GM19023 (cell line): Measurements from ENCODE around the gene CYB561D2.

Experiments
- ATAC-seq: cut with Tn5 transposase; IDR thresholded peaks from one replicate; pipeline ENCODE4 v1.9.1; 2021; ENCODE audit warnings: mild to moderate bottlenecking, moderate library complexity; ENCODE audit not compliant: unreplicated experiment

Gene CYB561D2

DNA sequence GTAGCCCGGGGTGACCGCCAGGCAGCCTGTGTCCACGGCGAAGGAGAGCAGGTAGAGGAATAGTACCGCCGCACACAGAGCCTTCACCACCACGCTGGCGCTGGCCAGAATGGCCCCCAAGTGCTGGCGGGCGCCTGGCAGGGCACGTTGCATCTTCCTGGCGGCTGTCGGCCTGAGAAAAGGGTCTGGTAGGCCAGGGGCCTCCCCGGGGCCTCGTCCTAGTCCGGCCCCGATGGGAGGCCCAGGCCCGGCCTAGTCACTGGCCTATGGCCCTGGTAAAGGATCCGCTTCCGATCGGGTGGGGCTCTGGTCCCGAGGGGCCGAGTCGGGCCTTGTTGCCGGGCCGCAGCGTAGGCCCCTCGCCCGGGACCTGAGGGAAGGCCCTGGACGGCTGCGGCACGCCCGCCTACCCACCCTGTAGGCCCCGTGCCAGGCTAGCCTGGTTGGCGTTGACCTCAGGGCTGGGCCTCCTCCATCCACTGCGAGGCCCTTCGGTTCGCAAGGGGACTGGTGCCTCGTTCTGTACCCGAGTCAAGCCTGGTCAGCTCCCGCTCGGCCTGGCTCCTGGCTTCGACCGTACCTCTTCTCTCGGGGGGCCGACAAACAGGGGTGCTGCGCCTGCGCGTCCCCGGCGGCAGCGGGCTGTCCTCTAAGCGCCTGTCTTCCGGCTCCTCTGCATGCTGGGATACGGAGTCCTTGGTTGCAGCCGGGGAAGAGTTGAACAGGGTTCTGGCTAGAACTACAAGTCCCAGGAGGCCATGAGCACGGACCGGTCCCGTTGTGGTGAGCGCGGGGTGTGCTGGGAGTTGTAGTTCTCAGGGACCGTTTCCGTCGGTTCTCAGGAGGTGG, 8.5 kb downstream of the CYB561D2 start, which contains the start of gene TMEM115:
Gene TMEM115, minus strand, starts transcription at position 611 of the 849 bp plus-strand sequence. Its CDS starts 458 bp downstream, at position 153.
- peak; percentile 99 for ATAC-seq

DNA sequence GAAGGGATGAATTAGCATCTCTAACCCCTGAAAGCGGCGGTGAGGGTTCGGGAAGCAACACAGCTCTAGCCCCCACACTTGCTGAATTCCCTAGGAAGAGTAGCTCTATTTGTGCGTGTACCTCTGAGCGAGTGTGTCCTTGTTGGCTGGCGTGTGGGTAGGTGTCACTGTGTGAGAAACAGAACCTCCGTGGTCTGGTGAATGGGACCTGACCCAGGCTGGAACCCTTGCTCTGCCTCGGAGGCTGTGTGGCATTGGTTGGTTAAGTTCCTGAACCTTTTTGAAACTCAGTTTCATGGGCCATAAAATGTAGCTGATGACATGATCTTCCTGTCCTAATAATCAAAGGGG, 9.1 kb downstream of the CYB561D2 start:
- peak; percentile 18 for ATAC-seq

DNA sequence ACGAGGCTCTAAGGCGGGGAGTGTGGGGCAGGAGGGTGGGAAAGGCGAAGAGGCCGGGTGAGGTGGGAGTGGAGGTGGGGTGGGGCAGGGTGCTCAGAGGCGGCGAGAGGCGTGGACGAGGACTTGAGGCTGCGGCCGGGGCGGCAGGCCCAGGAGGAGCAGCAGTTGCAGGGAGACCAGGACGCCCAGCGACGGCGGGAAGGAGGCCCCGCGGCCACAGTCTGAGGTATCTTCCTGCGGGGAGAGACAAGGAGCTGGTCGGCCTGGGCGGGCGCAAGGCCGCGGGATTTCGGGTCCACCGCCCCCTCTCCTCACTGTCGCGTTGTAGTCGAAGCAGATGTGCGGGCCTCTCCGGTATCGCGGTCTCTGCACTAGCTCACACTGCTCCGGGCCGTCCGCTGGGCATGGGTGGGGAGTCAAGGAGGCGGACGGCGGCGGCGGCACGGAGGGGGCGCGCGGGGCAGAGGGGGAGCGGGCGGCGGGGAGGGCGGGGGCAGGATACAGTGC, 14.0 kb downstream of the CYB561D2 start:
- no peak for ATAC-seq

DNA sequence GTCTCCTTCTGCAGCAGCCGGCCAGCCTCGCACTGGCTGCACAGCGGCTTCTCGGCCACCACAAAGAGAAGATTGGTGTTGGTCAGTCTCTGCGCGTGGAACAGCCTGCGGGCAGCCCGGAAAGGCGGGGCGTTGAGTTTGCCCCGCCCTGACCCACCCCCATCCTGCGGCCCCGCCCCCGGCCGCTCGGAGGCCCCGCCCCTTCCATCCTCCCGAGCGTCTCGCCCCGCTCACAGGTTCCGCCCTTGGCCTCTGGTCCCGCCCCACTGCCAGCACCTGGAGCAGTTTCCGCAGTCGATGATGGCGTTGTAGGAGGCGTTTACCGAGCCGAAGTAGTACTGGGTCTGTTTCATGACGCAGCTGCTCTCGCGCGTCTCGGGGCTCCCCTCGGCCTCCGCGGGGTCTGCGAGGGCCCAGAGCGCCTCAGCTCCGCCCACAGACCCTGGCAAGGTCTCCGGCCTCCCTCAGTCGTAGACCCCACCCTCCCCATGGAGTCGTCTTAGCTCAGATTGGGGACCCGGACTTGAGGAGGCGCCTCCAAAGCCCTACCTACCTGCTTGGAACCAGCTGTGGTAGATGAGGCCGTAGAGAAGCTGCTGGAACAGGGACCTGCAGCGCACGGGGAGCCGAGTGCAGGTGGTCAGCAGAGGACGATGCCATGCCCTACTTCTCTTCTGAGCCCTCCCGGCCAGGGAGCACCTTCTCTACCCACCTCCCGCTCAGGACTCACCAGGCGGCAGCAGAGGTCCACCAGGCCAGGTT, 14.6 kb downstream of the CYB561D2 start:
- peak; percentile 92 for ATAC-seq

DNA sequence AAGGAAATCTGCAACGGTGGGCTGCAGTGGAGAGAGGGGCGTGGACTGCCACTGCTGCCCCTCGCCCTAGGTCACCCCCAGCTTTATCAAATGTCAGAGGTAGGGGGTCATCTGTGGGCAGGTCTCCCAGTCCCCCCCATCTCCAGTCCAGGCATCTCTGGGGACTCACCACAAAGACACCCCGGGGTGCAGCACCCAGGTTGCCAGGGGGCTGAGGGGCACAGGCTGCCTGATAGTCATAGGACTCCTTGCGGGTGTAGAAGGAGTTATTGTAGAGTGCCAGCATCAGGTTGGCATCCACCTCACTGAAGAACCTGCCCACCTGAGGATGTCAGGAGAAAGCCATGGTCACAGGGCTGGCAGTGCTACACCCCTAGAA, 15.2 kb downstream of the CYB561D2 start:
- no peak for ATAC-seq

DNA sequence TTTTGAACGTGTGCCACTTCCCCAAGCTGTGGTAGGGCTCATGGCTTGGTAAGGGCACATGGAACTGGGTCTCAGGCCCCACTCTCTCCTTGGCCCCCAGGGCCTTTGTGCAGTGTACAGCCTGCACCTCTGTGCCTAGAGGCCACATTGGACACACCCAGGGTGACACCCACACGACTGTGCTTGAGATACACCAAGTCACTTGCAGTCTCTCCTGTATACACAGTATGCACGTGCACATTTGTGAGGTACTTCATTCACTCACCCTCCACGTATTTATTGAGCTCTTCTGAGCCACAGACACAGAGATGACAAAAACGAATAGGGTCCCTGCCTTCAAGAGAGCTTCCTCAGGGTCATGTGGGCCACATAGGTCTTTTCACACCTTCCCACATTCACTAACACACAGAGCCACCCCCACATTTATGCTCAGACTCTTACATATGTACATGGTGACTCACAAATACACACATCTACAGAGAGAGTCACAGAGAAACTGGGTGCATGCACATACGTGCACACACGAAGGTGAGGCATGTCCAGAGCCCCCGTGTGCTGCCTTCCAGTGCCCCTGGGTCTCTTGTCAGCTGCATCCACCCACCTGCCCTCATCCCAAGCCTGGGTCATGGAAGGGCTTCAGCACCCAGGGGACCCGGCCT, 18.5 kb downstream of the CYB561D2 start:
- no peak for ATAC-seq

DNA sequence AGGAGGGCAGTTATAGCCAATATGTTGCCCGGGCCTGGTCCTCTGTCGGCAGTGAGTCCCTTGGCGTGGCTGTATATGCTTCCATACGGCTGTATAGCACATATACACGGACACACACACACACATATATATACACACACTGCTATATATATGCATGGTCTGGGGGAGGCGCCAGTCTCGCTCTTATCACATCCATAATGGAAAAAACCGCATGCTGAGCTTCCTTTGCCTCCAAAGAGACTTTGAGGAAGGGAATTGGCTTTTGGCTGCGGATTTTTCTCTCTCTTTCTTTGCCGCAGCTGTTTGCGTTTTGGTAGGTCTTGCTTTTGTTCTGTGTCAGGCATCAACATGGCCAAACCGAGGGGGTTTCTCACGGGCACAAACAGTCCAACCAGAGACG, 19.9 kb downstream of the CYB561D2 start:
- no peak for ATAC-seq

DNA sequence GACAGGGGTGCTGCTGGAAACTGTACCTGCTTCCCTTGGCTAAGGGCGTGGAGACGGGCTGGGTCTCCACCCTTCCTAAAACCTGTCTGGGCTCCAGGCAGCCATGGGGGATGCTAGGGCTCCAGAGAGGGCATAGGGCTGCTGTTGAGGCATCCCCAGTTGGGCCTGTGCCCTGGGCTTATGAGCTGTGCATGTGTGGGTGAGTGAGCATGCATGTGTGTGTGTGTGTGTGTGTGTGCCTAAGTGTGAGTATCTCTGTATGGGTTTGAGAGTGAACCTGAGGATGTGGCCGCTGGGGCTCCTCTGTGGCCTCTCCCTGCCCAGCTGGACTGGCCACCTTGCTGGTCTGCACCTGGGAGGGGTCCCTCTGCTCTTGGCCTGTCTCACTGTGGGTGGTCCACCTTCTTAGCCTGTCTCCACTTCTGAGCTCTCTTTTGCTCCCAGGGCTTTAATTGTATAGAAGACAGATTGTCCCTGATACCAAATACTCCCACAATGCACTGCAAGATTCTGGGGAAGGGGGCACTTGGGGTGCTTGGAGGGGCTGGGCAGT, 20.5 kb downstream of the CYB561D2 start:
- no peak for ATAC-seq

DNA sequence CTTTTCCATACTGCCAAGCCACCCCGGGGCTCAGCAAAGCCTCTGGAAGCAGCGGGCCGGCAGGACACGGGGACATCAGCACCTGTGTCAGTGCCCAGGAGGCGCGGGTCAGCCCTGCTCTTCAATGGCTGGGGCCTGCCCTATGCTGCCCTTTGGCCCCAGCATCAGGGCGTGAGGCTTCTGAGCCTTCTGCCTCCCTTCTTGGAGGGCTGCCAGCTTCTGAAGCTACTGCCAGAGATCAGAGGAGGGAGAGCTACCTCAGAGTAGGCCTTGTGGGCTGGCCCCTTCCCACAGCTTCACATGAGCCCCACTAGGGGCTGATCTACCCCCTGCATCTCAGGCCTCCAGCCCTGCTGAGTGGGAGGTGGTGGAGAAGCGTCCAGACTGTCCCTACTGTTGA, 21.7 kb downstream of the CYB561D2 start:
- no peak for ATAC-seq

DNA sequence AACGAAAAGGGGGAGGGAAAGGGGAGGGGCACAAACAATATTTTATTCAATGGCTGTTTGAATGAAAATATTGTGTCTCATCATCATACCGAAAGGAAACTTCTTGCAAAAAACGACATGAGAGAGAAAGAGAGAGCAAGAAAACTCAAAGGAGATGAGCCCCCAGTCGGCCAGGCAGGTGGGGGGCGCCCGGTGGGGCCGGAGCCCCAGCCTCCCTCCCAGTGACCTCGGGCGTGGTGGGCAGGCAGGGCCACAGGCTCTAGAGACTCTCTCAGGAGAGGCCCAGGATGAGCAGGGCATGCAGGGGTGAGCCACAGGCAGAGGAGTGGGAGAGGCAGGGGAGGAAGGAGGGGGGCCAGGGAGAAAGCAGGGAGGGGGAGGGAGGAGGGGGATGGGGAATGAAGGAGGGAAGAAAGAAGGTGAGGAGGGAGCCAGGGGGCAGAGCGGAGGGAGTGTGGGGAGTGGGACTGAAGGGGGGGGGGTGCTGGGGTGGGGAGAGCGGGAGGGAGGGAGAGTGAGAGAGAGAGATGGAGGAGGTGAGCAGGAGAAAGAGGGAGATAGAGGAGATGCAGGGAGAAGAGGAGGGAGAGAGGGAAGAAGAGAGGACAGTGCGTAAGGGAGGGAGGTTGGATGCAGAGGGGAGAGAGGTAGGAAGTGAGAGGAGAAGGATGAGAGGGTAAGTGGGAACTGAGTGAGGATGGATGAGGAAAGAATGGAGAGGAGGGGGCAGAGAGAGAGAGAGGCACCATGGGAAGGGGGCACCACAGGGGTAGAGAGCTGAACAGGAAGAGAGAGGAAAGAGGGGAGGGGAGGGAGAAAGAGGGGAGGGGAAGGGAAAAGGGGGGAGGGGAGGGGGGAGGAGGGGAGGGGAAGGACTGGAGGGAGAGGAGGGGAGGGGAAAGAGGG, 22.7 kb downstream of the CYB561D2 start:
- ATAC-seq = no peak

DNA sequence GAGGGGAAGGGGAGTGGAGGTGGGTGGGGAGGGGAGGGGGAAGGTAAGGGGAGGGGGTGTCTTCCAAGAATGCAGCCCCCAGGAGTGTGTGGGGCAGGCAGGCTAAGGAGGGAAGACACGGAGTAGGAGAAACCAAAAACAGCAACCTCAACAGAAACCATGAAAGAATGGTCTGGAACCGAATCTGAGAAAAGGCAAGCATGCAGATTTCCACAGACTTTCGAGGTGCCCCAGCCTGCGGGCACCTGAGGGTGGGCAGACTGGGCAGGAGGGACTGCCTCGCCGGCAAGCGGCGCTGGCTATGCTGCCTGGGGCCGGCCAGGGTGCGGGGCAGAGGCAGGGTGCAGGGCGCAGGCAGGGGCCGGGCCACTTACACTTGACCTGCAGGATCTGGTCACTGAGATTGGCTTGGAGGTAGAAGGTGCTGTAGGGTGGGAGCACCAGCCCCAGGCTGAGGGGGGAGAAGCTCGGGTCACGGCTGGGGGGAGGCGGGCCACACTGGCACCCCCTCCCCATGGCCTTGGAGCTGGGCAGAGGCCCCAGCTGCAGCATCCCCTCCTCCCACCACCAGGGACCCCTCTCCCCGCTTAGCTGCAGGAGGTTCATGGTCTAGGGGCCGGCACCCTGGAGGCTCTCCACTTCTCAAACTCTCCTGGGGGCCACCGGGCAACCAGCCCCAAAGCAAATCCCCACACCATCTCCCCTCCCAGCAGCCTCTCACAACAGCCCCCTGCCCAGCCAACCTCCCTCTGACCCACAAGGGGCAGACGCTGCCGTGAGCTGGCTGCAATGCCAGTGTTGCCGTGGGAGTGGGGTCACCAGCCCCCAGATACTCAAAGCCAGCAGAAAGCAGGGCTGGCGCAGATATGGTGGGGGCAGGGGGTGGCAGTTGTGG, 23.9 kb downstream of the CYB561D2 start:
- ATAC-seq = no peak

DNA sequence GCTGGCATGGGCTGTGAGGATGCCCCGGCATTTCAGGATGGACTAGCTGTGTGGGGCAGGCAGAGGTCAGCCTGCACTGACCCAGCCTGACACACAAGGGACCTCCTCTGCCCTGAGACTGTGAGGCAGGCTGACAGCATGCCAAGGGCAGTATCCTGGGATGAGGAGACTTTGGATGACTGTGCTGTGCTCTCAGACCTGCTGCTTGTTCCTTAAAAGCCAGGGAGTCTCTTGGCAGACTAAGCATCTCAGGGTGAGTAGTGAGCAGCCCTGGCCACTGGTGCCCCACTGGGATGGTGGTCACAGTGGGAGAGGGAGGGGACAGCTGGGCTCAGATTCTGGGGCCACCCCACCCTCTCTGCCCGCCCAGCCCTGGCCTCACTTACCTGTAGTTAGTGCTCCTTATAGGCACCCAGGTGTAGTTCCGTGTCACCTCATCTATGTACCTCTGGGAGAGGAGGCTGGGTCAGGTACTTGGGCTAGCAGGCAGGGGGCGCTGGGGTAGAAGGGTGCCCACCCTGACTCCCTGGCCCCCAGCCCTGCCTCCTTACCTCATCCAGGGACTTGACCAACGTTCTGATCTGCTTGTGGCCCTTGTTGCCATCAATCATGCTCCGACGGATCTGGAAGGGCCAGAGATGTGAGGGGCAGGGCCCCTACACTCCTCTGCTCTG, 24.7 kb downstream of the CYB561D2 start:
- ATAC-seq = no peak

DNA sequence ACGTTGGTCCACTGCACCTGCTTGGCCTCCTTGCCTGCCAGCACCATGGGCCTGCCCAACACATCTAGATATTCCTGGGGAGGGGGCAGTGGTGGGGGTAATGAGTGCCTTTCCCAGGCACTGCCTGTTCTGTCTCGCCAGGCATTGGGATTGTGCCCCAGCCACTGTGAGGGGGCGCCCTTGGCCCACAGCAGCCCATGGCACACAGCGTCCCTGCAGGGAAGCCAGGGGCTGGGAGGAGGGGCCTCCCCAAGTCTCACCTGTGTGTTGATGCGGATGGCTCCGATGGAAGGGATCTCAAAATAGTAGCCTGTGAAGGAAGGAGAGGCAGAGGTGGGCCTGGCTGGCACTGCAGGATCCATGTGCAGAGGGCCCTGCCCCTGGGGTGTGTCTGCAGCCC, 27.4 kb downstream of the CYB561D2 start:
- no peak for ATAC-seq

DNA sequence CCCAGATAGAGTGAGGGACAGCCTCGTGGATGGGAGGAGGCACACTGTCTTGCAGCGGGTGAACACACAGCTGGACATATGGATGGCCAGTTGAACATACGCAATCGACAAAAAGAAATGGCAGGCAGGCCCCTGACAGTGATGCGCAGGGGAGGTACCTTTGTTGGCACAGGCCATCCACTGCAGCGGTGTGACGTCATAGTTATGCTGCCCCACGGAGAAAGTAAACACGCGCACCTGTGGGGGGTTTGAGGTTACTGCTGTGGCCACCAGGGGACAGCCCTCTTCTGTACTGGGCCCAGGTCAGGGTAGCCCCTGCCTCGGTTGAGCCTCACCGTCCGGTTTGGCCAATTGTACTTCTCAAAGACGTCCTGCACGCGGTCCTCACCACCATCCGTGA, 28.1 kb downstream of the CYB561D2 start:
- ATAC-seq = no peak

DNA sequence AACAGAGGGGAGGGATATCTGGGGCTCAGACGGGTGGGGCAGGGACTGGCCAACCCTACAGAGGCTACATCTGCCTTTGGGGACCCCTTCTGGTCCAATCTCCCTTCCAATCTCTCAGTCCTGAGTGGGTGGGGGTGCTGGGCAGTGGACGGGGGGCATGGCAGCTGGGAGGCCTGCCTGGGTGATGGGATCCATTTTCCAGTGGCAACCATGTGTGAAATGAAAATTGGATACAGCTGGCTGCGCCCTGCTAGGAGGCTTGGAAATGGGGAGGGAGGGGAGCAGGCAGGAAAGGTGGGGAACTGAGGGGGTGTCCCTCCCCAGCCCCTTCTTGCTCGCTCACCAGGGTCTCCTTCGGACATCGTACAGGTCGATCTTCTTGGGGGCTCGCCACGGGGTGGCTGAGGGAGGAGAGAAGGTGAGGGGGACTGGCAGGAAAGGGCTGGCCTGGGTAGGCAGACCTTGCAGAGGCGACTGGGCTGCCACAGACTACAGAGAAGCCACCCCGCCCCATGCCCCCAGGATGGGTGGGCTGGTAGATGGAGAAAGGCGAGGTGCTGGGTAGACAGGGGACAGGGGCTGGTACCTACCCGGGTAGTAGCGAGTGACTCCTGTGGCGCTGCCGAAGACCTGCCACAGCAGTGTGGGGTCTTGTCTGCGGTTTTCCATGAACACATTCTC, 29.9 kb downstream of the CYB561D2 start:
- no peak for ATAC-seq

DNA sequence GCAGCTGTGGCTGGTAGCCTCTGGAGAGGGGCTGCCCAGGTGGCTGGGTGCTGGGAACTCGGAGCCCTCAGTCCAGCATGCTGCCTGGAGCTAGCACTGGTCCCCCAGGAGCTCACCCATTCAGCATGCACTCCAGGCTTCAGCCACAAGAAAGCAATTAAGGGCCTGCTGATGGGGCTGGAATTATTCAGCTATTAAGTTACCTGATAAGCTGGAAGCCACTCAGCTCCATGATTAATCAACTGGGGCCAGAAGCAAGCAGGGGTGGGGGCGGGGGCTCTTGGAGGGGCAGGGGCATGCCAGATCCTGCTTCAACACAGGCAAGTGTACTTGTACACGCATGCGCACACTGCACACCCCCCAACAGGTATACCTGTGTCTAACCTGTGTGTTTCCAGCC, 30.7 kb downstream of the CYB561D2 start:
- no peak for ATAC-seq

DNA sequence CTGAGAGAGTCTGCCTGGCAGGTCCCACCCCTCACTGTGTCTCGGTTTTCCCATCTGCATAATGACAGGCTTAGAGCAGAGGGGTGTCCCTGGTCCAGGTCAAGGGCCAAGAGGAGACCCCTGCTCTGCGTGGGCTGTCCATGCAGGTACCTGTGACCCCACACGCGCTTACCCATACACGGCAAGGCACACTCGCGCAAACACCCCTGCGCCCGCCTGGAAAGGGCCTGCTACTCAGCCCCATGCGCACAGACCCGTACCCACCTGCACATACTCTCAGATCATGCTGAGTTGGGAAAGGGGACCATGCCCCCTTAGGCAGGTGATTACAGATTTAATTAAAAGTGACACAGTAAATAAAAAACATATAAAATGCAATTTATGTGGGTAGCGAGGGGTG, 32.1 kb downstream of the CYB561D2 start:
- no peak for ATAC-seq

DNA sequence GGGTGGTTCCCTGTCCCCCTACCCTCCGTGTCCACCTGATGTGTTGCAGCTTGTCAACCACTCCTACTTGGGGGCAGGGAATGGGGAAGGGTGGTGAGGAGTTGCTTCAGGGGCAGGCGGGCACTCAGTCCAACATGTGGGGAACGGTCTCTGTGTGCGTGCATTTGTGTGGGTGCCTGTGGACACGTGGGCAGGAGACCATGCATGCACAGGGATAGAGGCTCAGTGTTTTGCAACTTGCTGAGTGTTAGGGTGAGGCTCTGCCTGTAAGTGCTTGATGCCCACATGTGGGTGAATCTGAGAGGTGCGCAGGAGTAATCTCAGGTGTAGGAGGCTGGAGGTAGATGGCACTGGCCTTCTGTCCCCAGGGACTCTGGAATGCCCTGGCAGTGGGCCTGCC, 33.1 kb downstream of the CYB561D2 start:
- no peak for ATAC-seq
